ENCODE data around the gene DOCK4.

DOCK4 gene

DNA sequence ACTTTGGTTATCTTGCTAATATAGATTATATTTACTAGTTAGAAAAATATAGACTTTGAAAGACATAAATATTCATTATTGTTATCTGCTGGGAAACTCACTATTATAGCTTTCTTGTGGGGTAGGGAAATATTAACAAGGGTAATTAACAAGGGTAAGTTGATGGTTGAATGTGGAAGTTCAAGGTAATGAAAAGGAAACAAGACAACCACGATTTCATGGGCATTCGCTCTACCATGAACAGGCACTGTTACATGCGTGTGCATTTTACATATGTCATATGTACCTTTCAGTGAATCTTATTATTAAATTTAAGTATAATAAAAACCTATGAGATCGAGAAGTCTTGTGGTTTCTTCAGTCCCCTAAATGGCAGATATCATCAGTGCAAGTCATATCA, 392.9 kb downstream of the DOCK4 start:
- DNase-seq (ENCODE audit: low spot score) = no peak

DNA sequence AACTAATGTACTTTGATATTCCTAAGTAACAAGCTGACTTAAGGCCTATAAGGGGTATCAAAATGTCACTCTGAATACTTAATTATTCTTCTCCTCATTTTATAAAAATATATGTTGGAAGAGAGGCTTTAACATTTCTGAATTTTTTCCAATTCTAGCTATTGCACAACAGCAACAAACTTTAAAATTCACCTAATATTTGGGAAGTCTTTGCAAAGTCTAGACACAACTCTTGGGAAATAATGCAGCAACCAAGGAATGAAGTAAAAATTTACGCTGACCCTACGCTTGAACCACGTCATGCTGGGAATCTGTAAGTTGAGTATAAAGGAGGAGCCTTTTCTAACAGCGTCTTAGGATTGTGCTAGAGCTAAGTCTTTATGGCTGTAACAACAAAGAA, 400.0 kb downstream of the DOCK4 start:
- DNase-seq (ENCODE audit: low spot score) = no peak

DNA sequence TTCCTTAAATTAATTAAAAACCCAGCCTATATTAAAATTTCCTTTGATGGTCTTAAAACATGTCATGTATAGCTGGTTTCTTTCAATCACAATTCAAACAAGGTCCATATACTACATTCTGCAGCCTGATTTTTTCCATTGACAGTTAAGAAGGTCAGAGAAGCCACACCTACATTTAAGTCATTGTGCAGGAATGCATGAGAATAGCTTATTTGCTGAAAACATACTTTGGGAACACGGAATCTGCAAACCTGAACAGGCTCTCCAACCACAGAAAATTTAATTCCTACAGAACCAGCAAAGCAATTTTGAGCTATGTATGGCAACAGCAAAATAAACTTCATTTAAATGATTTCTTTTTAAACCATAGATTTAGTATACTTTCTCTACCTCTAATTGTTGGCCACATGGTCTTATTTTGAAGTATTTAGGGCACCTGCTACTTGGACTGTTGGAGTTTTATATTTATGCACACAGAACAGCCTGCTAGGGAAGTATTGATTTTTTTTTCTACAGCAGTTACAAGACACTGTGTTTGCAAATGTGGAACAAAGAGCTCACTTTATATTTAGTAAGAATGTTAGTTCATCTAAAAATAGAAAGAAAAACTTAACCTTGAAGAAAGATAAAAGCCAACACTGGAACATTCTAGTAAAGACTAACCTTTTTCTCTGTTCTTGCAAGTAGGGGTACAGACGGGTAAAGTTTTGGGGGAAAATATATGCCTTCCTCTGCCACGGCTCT, 403.0 kb downstream of the DOCK4 start:
- DNase-seq (ENCODE audit: low spot score) = no peak

DNA sequence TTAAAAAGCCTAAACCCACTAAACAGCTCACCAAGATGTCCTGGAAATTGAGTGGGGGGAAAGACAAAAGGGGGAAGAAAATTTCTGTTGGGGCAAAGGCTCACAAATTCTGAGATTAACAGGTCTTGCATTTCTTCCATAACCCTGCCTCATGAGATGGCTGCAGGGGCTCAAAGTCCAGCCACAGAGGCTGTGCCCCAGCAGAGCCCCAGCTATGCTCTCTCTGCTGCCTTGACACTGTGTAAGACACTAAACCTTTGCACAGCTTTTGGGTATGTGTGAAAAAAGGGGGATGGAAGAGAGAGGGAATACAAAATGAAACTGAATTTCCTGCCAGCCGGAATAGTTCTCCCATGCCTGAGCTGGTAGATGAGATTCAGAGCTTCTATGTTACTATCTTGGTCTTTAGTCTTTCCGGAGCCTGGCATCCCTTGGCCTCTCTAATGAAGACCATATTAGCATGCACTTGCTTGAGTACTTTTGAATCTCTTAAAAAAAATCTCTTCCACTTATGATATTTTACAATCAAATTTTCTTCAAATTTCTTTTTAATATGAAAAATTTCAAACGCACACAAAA, 403.9 kb downstream of the DOCK4 start:
- DNase-seq (ENCODE audit: low spot score) = no peak

DNA sequence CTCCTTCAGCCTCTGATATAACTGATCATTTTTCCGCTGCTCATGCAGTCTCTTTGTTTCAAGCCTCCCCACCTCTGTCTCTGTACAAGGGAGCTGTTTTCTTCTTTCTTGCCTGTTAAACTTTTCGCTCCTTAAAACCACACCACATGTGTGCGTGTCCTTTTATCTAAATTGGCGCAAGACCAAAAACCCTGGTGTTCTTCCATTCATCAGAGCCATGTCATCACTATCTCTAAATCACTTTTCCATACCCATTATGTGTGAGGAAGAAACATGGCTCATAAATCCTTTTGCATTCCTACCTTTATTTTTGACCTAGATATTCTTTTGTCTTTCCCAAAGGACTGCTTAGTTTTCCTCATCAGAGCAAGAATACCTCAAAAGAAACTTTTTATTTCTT, 404.9 kb downstream of the DOCK4 start:
- no peak for DNase-seq (ENCODE audit: low spot score)

DNA sequence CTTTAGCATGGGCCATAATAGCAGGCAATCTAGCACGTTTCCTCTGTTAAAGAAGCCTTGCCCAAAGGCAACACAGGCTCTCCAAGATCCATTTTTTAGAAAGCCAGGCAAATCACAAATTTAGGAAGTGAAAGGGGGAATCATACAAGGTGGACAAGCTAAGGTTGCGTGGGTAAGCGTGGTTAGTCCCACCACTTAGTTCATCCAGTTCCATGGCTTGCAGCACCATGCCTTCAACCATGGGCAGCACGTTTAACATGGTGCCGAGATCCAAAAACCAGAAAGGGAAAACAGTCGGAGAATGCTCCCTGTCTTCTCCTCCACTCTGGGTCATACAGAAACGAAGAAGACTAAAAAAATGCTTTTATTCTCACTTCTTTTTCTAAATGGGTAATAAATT, 409.5 kb downstream of the DOCK4 start:
- no peak for DNase-seq (ENCODE audit: low spot score)

DNA sequence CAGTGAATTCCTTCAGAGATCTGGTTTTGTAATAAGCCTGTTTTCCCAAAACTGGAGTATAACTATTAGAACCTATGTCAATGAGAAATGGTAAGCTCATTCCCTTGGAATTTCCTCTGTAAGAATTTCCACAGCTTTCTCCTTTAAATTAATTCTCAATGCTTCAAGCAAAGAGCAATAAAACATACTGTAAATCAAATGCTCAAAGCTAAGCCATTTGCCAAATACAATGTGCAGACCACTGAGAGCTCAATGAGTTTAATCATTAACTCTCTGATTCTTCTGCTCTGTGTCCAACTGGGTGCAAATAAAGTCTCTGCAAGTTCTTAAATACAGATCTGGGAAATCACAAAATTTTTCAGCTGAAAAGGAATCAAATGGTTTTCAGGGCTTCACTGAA, 416.3 kb downstream of the DOCK4 start:
- DNase-seq (ENCODE audit: low spot score) = no peak

DNA sequence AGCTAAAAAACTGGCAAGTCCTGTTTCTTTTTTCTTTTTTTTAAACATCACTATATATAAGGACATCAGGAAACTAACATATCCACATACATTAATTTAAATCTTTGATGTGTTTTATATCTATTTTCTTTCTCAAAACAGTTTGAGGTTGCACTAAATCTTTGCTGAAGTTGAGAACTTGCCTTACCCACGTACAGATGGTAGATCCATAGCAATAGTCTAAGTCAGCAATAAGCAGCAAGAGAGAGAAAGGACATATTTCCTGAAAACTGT, 417.2 kb downstream of the DOCK4 start:
- DNase-seq (ENCODE audit: low spot score) = no peak

DNA sequence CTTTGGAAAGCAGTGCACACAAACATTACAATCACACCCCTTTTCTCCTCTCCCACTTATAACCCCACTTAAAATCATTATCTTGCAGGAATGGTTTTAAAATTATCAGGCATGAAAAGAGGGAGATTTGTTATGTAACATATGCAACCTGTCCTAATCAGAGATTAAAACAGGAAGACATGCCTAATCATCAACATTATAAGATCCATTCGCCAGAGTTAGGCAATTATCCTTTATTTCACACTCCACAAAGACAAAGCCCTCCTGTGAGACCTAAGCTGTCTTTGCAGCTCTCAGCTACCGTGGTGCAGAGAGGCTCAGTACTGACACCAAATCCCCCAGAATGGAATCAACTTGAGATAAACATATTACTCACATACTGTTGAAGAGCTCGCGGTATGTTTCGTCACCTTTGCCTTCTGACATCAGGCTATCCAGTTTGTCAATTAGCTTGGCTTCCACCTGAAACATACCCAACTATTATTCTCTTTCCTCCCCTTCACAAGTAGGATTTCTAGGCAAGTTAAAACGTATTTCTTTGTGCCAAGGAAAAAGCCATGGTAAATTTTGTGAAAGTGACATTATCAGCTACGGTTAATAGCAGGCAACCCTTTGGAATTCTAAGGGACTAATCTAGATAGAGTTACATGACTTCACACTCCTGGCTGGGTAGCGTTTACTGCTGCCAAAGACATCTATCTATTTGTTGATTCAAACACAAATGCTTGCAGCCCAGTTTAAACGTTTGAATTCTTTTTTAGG, 417.7 kb downstream of the DOCK4 start:
- DNase-seq (ENCODE audit: low spot score) = no peak

DNA sequence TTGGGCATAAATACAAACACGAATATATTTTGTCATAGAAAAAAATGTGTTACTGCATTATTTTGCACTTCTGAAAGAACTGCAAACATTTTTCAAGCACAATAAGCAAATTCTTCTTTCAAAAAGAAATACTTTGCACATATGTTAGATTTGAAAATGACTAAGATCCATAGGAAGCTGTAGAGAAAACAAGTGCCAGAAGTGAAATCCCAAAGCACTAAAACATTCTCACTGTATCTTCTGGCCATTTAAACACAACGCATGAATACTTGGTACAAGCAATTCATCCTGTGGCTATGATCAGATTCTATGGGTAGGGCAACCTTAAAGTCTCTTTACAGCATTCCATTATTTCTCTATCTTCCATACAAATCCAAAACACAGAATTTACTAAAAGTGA, 418.5 kb downstream of the DOCK4 start:
- DNase-seq (ENCODE audit: low spot score) = no peak

DNA sequence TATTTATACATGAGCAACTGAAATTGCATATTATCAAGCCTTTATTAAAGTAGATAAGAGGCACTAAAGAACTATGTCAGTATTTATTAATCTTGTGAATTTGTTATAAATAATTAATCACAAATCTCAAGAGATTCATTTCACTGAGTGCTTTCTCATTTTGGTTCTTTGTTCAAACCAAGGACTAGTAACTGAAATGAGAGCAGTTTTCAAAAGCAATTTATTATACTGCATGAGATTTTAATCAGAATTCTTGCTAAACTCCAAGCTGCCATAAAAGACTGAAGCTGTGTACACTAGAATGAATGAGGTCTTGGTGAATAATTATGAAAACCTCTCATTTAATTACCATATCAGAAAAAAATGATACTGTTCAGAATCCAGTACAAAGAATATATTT, 419.1 kb downstream of the DOCK4 start:
- DNase-seq (ENCODE audit: low spot score) = no peak

DNA sequence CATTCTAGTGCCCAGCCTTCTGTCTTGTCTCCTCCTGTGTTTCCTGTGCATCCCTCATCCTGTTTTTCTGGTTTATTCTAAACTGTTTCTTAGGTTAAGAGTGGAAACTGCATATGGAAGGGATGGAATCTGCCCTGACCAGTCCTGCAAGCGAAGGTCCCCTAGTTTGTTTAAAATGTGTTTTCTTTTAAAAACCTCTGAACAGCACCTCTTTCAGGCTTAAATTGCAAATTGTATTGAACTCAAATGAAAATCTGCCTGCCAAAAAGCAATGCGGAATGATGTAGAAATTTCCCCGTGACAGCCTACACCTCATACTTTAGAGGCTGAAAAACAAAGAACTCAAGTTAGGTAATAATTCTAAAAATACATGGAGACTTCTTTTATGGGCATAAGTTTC, 421.1 kb downstream of the DOCK4 start:
- no peak for DNase-seq (ENCODE audit: low spot score)

DNA sequence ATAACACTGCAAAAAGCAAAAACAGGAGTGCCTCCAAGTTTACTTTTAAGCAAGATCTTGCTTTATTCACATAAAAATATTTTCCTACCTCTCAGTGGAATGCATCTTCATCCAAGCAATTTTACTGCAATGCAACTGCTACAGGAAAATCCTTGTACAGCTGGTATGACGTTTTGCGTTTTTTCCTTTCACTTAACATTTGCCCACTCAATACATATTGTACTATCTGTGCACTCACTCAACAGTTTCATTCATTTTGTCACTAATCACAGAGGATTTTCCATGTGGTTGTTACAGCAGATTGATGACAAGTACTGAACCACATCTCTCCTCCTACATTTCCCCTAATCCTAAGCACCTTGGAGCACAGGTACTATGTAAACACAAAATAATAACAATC, 421.9 kb downstream of the DOCK4 start:
- no peak for DNase-seq (ENCODE audit: low spot score)

DNA sequence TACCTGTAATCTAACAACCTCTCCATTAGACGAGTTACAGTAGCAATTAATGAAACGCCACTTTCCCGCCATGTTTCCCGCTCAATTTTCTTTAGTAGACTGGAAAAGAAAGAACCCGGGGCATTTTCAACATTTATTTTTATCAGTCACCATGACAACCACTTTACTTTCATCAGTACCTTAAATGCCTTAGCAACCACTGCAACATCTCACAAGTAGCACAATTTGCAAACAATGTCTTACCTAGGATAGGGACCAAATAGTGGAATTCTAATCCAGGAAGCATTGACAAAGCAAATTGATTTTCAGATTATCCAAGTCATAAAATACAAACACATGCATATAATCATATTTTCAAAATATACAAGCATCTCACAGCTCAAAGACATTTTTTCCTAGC, 422.3 kb downstream of the DOCK4 start:
- DNase-seq (ENCODE audit: low spot score) = no peak

DNA sequence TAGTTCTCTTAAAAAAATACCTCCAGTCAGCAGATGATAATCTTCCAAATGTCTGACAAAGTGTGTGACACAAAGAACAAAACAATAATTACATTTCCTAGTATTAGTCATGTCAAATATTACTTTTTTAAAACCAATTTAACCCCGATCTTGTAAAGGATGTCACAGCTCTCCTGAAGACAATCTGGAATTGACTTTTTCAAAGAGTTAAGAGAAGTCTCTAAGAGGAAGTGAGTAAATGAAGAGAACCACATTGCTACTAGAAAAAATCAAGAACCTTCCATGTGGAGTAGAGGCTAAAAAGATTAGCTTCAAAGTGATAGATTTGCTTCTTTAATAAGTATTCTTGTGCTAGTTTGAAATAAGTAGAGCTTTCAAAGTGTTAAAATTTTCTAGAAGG, 425.7 kb downstream of the DOCK4 start:
- no peak for DNase-seq (ENCODE audit: low spot score)

DNA sequence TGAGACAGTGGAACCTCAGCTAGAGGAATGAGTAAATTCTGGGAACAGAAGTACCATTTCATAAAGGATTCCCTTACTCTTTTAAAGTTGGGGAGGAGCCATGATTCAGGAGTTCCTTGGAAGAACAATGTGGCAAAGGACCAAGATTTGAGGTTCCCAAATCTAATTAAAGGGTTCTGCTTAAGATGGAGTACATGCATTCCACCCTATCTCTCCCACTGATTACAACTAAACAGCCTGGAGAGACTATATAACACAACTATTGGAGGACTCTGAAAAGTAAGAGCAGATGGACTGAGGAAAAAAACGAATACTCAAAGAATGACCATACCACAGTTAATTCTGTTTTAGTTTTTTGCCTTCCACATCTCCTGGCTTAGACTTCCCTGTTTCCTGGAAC, 431.0 kb downstream of the DOCK4 start:
- no peak for DNase-seq (ENCODE audit: low spot score)

DNA sequence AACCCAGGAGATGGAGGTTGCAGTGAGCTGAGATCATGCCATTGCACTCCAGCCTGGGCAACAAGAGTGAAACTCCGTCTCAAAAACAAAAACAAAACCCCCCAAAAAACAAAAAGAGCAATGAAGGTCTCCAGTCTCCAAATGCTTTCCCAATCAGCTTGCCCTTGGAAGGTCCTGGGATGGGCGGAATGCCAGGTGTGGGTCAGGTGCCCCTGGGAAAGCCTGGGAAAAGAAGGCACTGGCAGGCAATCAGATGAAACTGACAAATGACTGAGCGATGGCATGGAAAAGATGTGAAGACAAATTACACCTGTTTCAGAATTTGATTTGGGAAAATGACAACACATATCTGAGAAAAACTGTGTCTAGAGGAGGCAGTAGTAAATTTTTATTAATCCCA, 433.5 kb downstream of the DOCK4 start:
- DNase-seq (ENCODE audit: low spot score) = no peak

DNA sequence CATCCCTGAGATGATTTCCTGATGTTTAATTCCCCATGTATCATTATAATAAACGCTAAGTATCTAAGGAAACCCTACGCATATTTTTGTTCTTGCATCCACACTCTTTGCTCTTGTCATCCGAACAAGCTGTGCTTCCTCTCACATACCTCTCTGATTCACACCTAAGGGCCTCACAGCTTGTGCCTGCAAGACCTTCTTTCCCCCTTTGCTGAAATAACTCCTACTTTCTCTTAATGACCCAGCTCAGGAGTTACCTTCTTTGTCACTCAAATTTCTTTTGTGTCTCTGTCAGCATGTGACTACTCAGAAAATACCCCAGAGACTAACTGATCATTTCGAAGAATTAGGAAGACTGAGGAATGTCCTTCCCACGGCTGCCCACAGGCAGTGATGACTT, 434.6 kb downstream of the DOCK4 start:
- no peak for DNase-seq (ENCODE audit: low spot score)

DNA sequence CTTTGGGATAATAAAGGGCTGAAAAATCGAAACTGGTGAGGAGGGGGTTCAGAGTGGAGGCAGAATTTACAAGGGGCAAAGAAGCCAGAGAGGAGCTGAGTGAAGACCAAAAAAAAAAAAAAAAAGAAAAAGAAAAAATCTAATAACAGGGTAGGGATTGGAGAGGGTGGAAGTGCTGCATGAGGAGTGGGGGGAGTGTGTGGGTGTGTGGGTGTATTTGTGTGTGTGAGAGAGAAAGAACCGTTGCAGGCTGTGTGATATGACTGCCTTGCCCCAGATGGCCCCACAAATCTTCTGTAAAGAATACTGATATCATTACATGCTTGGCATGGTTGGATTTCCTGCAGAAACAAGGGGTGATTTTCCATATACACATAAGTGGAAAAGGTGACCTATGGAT, 436.1 kb downstream of the DOCK4 start:
- no peak for DNase-seq (ENCODE audit: low spot score)

DNA sequence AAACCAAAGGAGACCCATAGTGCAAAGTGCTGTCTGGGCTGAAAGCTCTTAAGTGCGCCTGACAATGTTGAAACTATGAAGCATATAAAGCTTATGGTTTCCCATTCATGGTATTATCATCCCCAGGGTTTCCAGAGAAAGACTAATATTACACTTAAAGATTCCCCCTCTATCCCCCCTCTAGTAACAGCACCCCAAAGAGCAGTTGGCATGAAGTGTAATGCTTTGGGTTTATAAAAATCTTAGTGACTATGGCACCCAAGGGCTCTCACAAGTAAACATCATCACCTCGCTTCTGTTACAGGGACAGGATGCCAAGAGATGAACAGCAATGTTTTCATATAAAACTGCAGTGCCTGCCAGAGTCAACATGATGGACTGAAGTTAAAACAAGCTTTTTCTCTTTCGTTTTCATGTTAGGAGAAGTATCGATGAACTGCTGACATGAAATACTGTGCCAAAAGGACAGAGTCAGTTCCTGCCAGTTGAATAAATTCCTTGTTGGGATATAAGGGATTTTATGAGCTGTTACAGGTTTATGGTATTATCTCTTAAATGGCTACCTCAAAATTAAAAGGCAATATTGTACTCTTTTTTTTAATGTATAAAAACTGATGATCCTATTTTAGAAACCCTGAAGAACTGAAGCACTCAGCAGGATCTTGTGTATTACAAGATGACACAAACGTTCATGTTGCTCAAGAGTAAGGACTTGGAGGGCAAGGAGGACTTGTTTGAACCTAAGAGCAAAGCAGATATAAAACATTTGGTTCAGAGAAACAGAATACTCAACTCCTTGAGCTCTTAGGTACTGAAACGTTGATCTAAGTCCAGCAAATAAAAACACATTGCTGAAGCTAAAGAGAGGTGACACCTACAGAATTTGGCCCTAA, 440.2 kb downstream of the DOCK4 start:
- DNase-seq (ENCODE audit: low spot score) = no peak

DNA sequence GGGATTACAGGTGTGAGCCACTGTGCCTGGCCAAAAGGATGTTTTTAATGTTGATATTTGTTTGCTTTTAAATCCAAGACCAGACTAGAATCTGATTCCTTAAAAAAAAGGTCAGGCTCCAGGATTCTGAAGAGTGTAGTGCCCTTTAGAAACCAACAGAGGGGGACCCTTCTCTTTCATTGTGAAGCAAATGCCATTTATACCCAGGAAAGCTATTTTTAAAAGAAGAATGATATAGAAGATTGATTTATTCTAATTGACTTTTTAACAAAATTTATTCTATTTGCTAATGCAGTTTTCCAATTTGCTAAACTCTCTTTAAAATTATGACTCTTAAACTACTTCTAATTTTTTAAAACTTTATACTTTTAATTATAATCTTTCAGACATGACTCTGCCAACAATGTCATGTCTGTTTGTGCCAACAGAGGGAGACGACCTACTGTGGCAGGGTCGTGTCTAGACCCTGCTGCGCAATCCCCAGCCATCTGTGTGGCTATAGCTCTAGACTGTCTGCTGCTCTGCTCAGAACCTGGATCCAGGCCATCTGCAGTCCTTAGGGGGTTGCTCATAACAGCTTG, 442.9 kb downstream of the DOCK4 start:
- DNase-seq (ENCODE audit: low spot score) = no peak

DNA sequence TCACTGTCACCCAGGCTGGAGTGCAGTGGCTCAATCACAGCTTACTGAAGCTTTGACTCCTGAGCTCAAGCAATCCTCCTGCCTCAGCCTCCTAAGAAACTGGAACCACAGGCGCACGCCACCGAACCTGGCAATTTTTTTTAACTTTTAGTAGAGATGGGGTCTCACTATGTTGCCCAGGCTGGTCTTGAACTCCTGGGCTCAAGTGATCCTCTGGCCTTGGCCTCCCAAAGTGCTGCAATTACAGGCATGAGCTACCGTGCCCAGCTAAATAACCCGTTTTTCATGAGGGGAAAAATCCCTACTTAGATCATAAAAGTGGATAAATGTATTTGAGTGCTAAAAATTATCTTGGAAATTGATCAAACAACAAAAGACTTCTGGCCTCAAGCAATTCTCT, 443.4 kb downstream of the DOCK4 start:
- DNase-seq (ENCODE audit: low spot score) = no peak

Measured in globus pallidus (tissue), 1 donor.